GM23338 (cell line): Measurements from ENCODE around the gene KCNIP3. TPM values are rescaled to one million over a fixed set of nuclear protein-coding genes. Genes with fewer than 3 reads are reported as not detected.

Experiments used
- ATAC-seq: fragments of 200-7000 bp; cut with Tn5 transposase; 3 replicates; pipeline ENCODE4 v1.9.1; 2020
- DNase-seq: peaks from one replicate; pipeline ENCODE4 v3.0.0-alpha.2; 2015; ENCODE audit warnings: low spot score
- H2AFZ ChIP-seq: fragments of 200-600 bp; sonication (generic); 2 replicates; pipeline ENCODE4 v1.8.0; 2016; ENCODE audit warnings: antibody characterized with exemption, mild to moderate bottlenecking, moderate library complexity
- H3F3A ChIP-seq: fragments of 200-600 bp; sonication (generic); replicated peaks from 2 replicates; pipeline ENCODE4 v1.8.0; 2017; ENCODE audit warnings: antibody characterized with exemption, mixed run types, low read depth
- H3K27ac ChIP-seq: fragments of 200-600 bp; sonication (generic); 2 replicates; pipeline ENCODE4 v1.6.1; 2016; ENCODE audit warnings: low read depth
- H3K27me3 ChIP-seq: fragments of 200-600 bp; sonication (generic); 2 replicates; pipeline ENCODE4 v1.8.0; 2016; ENCODE audit warnings: mild to moderate bottlenecking, mixed run types, moderate library complexity; ENCODE audit not compliant: insufficient read depth
- H3K36me3 ChIP-seq: fragments of 200-600 bp; sonication (generic); 2 replicates; pipeline ENCODE4 v1.8.0; 2016; ENCODE audit warnings: mild to moderate bottlenecking; ENCODE audit not compliant: insufficient read depth
- H3K4me1 ChIP-seq: fragments of 200-600 bp; sonication (generic); 2 replicates; pipeline ENCODE4 v1.8.0; 2016; ENCODE audit warnings: mild to moderate bottlenecking, moderate library complexity; ENCODE audit not compliant: insufficient read depth
- H3K4me2 ChIP-seq: fragments of 200-600 bp; sonication (generic); 2 replicates; pipeline ENCODE4 v1.7.1; 2017; ENCODE audit warnings: mixed run types
- H3K4me3 ChIP-seq: fragments of 200-600 bp; sonication (generic); 2 replicates; pipeline ENCODE4 v1.6.1; 2016; ENCODE audit warnings: mixed run types
- H3K79me2 ChIP-seq: fragments of 200-600 bp; sonication (generic); replicated peaks from 2 replicates; pipeline ENCODE4 v1.8.0; 2017; ENCODE audit warnings: mild to moderate bottlenecking; ENCODE audit not compliant: insufficient read depth
- H3K9me2 ChIP-seq: fragments of 200-600 bp; sonication (generic); 2 replicates; pipeline ENCODE4 v1.8.0; 2017; ENCODE audit not compliant: insufficient read depth
- H4K20me1 ChIP-seq: fragments of 200-600 bp; sonication (generic); replicated peaks from 2 replicates; pipeline ENCODE4 v1.8.0; 2017; ENCODE audit warnings: mild to moderate bottlenecking; ENCODE audit not compliant: insufficient read depth
- H3K27ac Mint-ChIP-seq: 2 replicates; pipeline ENCODE4 v1.8.0; 2020; ENCODE audit warnings: inconsistent platforms, mild to moderate bottlenecking, moderate library complexity, mixed read lengths
- H3K27me3 Mint-ChIP-seq: 3 replicates; pipeline ENCODE4 v1.8.0; 2022; ENCODE audit warnings: low read depth, mild to moderate bottlenecking, moderate library complexity, mixed read lengths, inconsistent platforms; ENCODE audit not compliant: insufficient read depth, poor library complexity
- H3K36me3 Mint-ChIP-seq: 3 replicates; pipeline ENCODE4 v1.8.0; 2021; ENCODE audit warnings: low read depth, mild to moderate bottlenecking, inconsistent platforms, moderate library complexity, mixed read lengths
- H3K4me1 Mint-ChIP-seq: 3 replicates; pipeline ENCODE4 v1.8.0; 2020; ENCODE audit warnings: mild to moderate bottlenecking, inconsistent platforms, mixed read lengths
- H3K4me3 Mint-ChIP-seq: 3 replicates; pipeline ENCODE4 v1.8.0; 2021; ENCODE audit warnings: moderate library complexity, mild to moderate bottlenecking, inconsistent platforms, mixed read lengths
- H3K9me3 Mint-ChIP-seq: 3 replicates; pipeline ENCODE4 v1.8.0; 2020; ENCODE audit warnings: moderate library complexity, mild to moderate bottlenecking, inconsistent platforms, mixed read lengths
- CREB1 ChIP-seq: fragments of 250-450 bp; sonication (Bioruptor Pico); IDR thresholded peaks from 2 replicates; pipeline ENCODE4 v1.5.0; 2020; ENCODE audit warnings: low read depth, mild to moderate bottlenecking, moderate library complexity
- JUNB ChIP-seq: IDR thresholded peaks from one replicate; pipeline ENCODE4 v1.6.1; 2016; ENCODE audit warnings: antibody characterized with exemption; ENCODE audit not compliant: unreplicated experiment
- NANOG ChIP-seq: IDR thresholded peaks from 2 replicates; pipeline ENCODE4 v1.6.1; 2016; ENCODE audit warnings: antibody characterized with exemption, borderline replicate concordance
- POLR2AphosphoS5 ChIP-seq: IDR thresholded peaks from 2 replicates; pipeline ENCODE4 v1.6.1; 2016; ENCODE audit warnings: antibody characterized with exemption, low read depth
- REST ChIP-seq: IDR thresholded peaks from one replicate; pipeline ENCODE4 v1.6.1; 2018; ENCODE audit warnings: antibody characterized with exemption; ENCODE audit not compliant: unreplicated experiment
- ZNF114 ChIP-seq: fragments of 250-450 bp; sonication (Bioruptor Pico); IDR thresholded peaks from 2 replicates; pipeline ENCODE4 v1.5.0; 2020; ENCODE audit warnings: mild to moderate bottlenecking, moderate library complexity
- ZNF331 ChIP-seq: fragments of 250-450 bp; sonication (Bioruptor Pico); IDR thresholded peaks from 2 replicates; pipeline ENCODE4 v1.5.0; 2020; ENCODE audit warnings: low read depth, mild to moderate bottlenecking, moderate library complexity
- ZNF462 ChIP-seq: fragments of 250-450 bp; sonication (Bioruptor Pico); IDR thresholded peaks from 2 replicates; pipeline ENCODE4 v1.5.0; 2020; ENCODE audit warnings: mild to moderate bottlenecking, moderate library complexity
- polyA plus RNA-seq: library from polyadenylated mRNA; unstranded; fragments of >200 nt; fragmentation: Nextera tagmentation; extraction: Ambion mirVana; gene quantifications from 2 replicates; pipeline ENCODE4 v1.2.1, GENCODE V29; 2016
- total RNA-seq: library from RNA; depleted of rRNA; stranded (reverse); fragments of >200 nt; shearing (Covaris generic); gene quantifications from 2 replicates; pipeline ENCODE4 v1.2.3, GENCODE V29; 2014

The KCNIP3 gene
- total and polyA plus RNA-seq, 2 experiments from 2014 or later = 0.32 to 0.83 TPM

DNA sequence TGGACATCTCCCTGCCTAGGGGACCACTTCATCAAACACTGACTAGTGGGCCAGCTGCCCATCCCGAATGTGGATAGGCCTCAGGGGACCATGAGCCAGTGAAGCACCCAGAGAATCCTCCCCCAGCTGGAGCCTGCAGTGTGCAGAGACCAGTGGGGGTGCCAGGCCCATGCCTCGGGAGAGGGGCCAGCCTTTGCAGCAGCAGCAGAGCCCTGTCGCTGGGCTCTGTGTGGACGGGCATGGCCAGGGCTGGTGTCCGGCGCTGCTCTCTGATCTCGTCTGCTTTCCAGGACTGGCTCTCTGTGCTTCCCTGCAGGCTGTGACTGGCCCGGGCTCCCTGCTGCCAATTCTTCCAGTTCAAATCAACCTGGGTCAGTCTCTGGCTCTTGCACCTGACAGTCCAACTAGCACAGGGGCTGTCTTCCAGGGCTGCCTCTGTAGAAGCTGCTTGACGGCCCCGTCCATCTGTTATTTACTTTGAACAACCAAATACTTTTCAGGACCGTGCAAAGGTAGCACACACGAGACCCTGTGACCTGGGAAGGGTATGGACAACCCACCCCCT lies 11.4 kb downstream of the KCNIP3 start:
- ATAC-seq (no peak), DNase-seq (no peak)
- H3K79me2 ChIP-seq = no peaks in the 10 kb centered on the region
- H3F3A ChIP-seq = no peaks in the 10 kb centered on the region
- Mint-ChIP-seq H3K9me3 (no peaks in the 10 kb centered on the region), H3K4me1 (peaks cover 5% of the 10 kb centered on the region; the same call in 2 of the 3 replicates), H3K4me3 (no peak overlapping the region), H3K27ac (no peak overlapping the region), H3K27me3 (peaks cover 19% of the 10 kb centered on the region), H3K36me3 (no peaks in the 10 kb centered on the region)
- H3K4me2 ChIP-seq = no peak overlapping the region
- TF ChIP-seq REST = no peak
- TF ChIP-seq ZNF114 (CRISPR knock-in tag) = no peak
- no peak for TF ChIP-seq ZNF462 (CRISPR knock-in tag)
- no peak for TF ChIP-seq NANOG
- no peak for TF ChIP-seq POLR2AphosphoS5
- TF ChIP-seq ZNF331 (CRISPR knock-in tag) = no peak
- no peak for TF ChIP-seq CREB1
- TF ChIP-seq JUNB = no peak
- H3K9me2 ChIP-seq = no peaks in the 10 kb centered on the region
- H4K20me1 ChIP-seq = no peaks in the 10 kb centered on the region
- H3K4me1 ChIP-seq = no peaks in the 10 kb centered on the region
- no peaks in the 10 kb centered on the region for H3K27me3 ChIP-seq
- H2AFZ ChIP-seq = no peak overlapping the region
- H3K27ac ChIP-seq = no peak overlapping the region
- H3K4me3 ChIP-seq = no peak overlapping the region
- no peaks in the 10 kb centered on the region for H3K36me3 ChIP-seq
